Loucy (cell line): Measurements from ENCODE around the gene RAB24.

Experiments
- EZH2phosphoT487 ChIP-seq: fragments of 200-600 bp; IDR thresholded peaks from 2 replicates; pipeline ENCODE4 v1.6.1; 2018; ENCODE audit warnings: antibody characterized with exemption, mild to moderate bottlenecking, moderate library complexity, borderline replicate concordance
- TF ChIP-seq, protein P1 (sequence below): fragments of 200-600 bp; sonication (generic); conservative IDR thresholded peaks from 2 replicates; pipeline ENCODE4 v1.5.1; 2014; ENCODE audit warnings: mild to moderate bottlenecking, antibody characterized with exemption, low read length

DNA sequence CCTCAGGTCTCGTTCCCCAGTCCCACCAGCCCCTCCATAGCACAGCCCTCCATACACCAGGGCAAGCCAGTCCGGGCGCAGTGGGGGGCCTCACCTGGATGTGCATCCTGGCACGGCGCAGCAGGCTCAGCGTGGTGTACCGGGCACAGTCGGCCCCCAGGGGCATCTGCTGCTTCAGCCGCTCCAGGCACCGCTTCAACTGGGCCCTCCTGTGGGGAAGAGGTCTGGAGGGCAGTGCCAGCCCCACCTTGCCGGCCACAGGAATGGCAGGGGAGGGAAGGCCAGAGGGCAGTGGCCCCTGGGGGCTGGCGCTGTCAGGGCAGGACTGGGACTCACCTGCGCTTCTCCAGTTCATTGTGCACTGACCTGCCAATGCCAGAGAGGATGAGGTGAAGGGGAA, 6.8 kb upstream of the RAB24 start:
- TF ChIP-seq, protein P1, sequence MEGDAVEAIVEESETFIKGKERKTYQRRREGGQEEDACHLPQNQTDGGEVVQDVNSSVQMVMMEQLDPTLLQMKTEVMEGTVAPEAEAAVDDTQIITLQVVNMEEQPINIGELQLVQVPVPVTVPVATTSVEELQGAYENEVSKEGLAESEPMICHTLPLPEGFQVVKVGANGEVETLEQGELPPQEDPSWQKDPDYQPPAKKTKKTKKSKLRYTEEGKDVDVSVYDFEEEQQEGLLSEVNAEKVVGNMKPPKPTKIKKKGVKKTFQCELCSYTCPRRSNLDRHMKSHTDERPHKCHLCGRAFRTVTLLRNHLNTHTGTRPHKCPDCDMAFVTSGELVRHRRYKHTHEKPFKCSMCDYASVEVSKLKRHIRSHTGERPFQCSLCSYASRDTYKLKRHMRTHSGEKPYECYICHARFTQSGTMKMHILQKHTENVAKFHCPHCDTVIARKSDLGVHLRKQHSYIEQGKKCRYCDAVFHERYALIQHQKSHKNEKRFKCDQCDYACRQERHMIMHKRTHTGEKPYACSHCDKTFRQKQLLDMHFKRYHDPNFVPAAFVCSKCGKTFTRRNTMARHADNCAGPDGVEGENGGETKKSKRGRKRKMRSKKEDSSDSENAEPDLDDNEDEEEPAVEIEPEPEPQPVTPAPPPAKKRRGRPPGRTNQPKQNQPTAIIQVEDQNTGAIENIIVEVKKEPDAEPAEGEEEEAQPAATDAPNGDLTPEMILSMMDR: no peak
- no peak for TF ChIP-seq EZH2phosphoT487
